SK-N-MC (cell line): ENCODE data around the gene RFX2.

Experiments used
- EZH2 ChIP-seq: fragments of 200-600 bp; sonication (generic); IDR thresholded peaks from one replicate; pipeline ENCODE4 v1.6.1; 2017; ENCODE audit warnings: antibody characterized with exemption
- FOXP2 ChIP-seq: optimal IDR thresholded peaks from 2 replicates; pipeline ENCODE3; 2011; ENCODE audit warnings: mild to moderate bottlenecking, moderate library complexity; ENCODE audit not compliant: insufficient read depth; ENCODE audit errors: extremely low read length, control extremely low read depth
- POLR2AphosphoS5 ChIP-seq: IDR thresholded peaks from 2 replicates; pipeline ENCODE4 v1.6.1; 2012; ENCODE audit warnings: mild to moderate bottlenecking, low read depth, low read length, borderline replicate concordance

GRCh38 chr19:6042776-6043726 lies 67.2 kb downstream of the RFX2 start:
- no peak for TF ChIP-seq POLR2AphosphoS5
- no peak for TF ChIP-seq EZH2
- TF ChIP-seq FOXP2 = no peak
